GM18517 (cell line): ENCODE results near the gene TEAD4.
"Not testable (repeated sequence)": the region's sequence is repeated elsewhere in the genome, so short reads cannot be mapped to it uniquely, and the experiment has no call there.

Experiments
- ATAC-seq: cut with Tn5 transposase; IDR thresholded peaks from one replicate; pipeline ENCODE4 v1.9.1; 2021; ENCODE audit warnings: mild to moderate bottlenecking, moderate library complexity; ENCODE audit not compliant: unreplicated experiment

Gene TEAD4

GRCh38 chr12:3045494-3045893, 86.3 kb downstream of the TEAD4 start:
- ATAC-seq: no peak

GRCh38 chr12:3045989-3046388, 86.8 kb downstream of the TEAD4 start:
- no peak for ATAC-seq

- ATAC-seq: no peak
Observed at GRCh38 chr12:3046441-3047200, 87.4 kb downstream of the TEAD4 start.

GRCh38 chr12:3047961-3048360, 88.8 kb downstream of the TEAD4 start:
- no peak for ATAC-seq

DNA sequence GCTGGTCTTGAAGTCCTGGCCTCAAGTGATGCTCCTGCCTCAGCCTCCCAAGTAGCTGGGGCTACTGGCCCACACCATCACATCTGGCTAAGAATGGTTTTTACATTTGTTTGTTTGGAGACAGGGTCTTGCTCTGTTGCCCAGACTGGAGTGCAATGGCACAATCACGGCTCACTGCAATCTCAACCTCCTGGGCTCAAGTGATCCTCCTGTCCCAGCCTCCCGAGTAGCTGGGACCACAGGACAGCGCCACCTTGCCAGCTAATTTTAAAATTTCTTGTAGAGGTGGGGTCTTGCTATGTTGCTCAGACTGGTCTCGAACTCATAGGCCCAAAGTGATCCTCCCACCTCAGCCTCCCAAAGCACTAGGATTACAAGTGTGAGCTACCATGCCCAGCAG, 89.3 kb downstream of the TEAD4 start:
- ATAC-seq: no peak

DNA sequence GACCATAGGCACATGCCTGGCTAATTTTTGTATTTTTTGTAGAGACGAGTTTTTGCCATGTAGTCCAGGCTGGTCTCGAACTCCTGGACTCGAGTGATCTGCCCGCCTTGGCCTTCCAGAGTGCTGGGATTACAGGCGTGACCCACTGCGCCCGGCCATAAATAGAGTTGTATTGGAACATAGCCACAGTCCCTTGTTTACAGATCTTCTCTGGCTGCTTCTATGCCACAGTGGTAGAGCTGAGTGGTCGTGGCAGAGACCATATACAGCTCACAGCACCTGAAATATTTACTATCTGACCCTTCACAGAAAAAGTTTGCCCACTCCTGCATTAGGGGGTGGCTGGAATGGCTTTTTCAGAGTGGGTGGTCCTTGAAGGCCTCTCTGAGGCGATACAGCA, 90.0 kb downstream of the TEAD4 start:
- no peak for ATAC-seq

- ATAC-seq: no peak
Observed at GRCh38 chr12:3049611-3050249, 90.5 kb downstream of the TEAD4 start.

GRCh38 chr12:3054374-3054773, 95.2 kb downstream of the TEAD4 start:
- ATAC-seq: no peak

DNA sequence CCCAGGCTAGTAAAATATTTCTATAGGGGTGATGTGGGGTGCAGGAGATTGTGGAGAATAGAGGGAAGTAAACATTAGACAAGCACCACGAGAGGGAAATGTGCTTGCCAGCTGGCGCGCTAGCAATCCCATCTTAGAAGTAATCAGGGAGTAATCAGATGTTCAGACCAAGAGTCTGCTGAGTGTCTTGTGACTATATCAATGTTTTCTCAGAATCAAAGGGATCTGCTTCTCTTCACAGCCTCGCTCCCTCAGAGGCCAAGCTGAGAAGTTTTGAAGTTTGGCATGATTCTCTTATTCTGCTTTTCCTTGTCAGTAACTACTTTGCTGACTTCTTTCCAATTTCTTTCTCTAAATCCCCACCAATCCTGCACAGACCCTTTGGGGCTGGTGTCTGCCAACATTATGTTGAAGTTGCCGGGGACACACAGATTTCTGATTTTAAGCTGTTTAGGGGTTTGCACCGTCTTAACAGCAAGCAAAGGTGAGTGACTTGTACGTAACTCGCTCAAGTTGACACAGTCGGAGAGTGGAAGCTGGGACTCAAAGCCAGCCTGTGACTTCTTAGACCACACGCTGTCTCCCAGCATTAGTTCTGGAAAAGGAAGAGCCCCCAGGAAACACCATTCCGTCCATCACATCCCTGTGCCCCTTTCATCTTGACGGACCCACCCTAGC, 96.0 kb downstream of the TEAD4 start:
- ATAC-seq: no peak

DNA sequence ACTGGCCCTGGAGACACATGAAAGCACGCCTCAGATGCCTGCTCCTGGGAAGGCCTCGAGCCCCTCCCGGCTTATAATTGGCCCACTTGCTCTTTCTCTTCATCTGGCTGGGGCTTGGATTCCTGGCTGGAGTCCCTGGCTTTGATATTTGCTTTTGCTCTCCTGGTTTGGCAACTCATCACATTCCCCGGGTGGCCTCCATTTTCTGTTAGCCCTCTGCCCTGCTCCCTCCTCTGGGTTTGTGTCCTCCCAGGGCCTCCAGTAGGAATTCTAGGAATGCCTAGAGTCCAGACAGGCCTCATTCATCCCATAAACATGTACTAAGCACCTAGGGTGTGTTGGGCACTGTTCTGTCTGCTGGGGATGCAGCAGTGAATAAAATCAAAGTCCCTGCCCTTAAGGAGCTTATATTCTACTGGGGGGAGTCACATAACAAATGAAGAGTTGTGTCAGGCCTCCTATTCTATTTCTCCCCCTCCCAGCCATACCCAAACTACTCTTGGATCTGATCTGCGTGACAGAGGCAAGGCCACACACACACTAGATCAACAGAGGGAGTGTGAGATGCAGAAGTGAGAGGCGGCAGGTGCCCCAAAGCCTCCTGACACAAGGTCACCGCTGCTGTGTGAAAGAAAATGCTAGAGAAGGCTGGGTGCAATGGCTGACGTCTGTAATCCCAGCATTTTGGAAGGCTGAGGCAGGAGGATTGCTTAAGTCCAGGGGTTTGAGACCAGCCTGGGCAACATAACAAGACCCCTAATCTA, 96.7 kb downstream of the TEAD4 start:
- ATAC-seq: no peak

GRCh38 chr12:3061059-3061458, 101.9 kb downstream of the TEAD4 start:
- ATAC-seq: no peak

DNA sequence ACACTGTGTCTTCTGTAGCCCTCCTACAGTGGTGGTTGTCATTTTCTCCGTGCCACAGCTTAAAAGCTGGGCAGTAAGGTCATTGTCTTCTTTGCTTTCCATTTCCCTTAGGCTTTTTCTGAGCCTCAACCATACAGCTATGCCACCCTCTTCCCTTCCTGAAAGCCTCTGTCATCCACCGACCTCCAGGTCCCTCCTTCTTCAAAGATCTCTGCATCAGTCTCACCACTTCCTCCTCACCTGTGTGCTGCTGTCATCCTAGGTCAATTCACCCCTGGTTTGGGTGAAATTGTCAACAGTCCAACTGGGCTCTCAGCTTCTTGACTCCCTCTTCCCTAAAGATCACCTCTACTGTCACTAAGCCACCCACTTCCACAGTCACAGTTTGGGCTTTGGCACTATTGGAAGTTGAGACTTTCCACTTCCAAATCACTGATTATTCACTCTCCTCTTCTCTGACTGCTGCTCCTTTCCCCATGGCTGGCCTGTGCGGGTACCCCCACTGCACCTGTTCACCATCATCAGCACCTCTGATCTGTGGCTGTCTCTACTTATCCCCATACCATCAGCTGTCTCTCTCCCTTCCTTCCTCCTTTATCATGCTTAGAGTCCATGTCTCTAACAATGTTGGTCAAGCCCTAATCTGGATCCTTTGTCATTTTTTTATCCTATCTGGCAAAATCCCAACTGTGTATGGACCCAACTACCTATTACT, 102.5 kb downstream of the TEAD4 start:
- ATAC-seq: no peak

- no peak for ATAC-seq
Observed at GRCh38 chr12:3065300-3065699, 106.1 kb downstream of the TEAD4 start.

DNA sequence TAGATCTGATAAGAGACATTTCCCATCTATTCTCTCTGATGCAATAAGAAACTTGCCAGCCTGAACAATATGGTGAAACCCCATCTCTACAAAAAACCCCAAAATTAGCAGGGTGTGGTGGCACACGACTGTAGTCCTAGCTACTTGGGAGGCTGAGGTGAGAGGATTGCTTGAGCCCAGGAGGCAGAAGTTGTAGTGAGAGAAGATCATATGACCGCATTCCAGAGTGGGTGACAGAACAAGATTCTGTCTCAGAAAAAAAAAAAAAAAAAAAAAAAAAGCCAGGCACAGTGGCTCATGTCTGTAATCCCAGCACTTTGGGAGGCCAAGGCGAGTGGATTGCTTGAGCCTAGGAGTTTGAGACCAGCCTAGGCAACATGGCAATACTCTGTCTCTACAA, 106.6 kb downstream of the TEAD4 start:
- not testable (repeated sequence) for ATAC-seq

DNA sequence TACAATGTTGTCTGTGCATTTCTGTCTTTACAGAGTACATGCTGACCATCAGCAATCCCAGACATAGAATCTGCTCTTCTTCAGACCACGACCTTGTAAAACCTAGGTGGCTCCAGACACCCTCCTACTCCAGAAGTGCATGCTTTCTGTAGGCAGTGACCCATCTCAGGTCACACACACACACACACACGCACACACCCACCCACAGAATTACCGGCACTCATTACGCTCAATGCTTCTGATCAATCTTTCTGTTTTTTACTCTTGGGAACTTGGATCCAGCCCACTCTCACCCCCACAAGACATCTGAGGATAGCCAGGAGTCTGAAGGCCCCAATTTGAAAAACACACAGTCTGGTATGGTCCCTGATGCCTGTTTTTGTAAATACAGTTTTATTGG, 110.5 kb downstream of the TEAD4 start:
- ATAC-seq: no peak

DNA sequence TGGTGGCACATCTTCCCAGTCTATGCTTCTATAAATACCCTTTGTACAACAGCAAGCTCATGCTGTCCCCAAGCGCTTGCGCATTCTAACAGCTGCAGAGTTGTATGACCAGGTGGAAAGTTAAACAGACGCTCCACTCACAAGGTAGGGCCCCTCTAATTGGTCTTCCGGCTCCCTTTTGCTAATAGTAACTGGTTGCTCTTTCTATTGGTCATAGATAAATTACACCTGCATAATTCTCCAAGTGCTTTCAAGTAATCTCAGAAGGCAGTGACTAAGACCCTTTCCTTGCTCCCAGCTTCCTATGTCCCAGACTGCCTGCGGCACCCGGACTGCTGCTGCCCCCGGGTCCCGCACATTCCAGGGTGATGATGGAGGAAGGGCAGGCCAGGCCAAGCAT, 111.9 kb downstream of the TEAD4 start:
- ATAC-seq: no peak

GRCh38 chr12:3071710-3072109, 112.5 kb downstream of the TEAD4 start:
- no peak for ATAC-seq

DNA sequence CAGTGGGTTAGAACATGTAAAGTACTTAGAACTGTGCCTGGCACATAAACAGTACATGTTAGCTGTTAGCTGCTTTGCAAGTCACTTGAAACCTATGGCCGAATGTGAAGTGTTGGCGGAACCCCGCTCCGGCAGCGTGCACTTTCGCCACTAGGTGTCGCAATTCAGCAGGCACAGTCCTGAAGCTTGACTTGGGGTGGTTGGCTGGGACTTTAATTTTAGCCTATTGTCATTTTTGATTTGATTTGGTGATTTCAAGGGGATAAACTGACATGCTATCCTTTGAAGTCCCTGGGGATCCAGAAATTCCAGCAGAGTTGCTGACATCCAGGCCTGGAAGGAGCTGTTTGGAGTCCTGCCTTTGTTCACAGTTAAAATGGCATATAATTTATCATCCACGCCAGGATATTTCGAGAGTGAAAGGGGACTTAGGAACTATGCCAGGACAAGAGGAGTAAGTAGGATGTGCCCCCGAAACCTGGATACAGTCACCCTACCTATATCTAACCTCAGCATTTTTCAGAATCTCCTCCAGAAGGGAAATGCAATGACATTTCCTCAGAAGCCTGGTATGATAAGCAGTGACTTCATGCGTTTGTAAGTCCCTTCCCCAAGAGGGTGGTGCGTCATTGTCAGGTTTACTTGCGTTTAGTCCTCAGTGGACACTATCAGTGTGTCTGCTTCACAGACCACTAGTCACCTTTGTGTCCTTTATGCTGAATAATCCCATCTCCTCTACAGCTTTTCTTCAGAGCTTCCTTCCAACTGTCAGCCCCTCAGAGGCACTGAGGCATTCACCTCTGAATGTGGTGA, 114.4 kb downstream of the TEAD4 start:
- no peak for ATAC-seq

- no peak for ATAC-seq
Observed at GRCh38 chr12:3075315-3075714, 116.1 kb downstream of the TEAD4 start.
